Activated T-cell treated with anti-CD3 and anti-CD28 coated beads, Interleukin-2, amount 50 U/mL, for 1 hour (primary cell): ENCODE measurements around the gene SLC5A1.

Experiments used
- DNase-seq: peaks from one replicate; pipeline ENCODE4 v3.0.0-alpha.2; 2020

Gene SLC5A1

DNA sequence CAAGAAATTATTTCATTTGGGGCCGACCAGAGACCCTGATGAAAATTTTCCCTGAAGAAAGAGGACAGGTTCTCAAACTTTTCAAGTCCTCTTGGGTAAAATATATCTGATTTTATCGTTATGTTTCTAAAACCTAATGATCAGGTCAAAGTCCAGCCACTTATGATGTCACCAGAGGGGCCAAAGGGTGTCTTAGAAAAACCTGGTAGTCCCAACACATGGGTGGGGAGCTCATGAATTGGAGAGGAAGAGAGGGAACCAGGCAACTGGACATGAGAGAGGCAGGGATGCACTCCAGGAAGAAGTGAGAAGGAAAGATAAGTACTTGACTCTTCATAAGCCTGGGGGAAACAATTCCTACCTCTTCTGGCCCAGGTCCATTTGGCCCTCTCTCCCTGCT is 9.2 kb downstream of the SLC5A1 start:
- no peak for DNase-seq

DNA sequence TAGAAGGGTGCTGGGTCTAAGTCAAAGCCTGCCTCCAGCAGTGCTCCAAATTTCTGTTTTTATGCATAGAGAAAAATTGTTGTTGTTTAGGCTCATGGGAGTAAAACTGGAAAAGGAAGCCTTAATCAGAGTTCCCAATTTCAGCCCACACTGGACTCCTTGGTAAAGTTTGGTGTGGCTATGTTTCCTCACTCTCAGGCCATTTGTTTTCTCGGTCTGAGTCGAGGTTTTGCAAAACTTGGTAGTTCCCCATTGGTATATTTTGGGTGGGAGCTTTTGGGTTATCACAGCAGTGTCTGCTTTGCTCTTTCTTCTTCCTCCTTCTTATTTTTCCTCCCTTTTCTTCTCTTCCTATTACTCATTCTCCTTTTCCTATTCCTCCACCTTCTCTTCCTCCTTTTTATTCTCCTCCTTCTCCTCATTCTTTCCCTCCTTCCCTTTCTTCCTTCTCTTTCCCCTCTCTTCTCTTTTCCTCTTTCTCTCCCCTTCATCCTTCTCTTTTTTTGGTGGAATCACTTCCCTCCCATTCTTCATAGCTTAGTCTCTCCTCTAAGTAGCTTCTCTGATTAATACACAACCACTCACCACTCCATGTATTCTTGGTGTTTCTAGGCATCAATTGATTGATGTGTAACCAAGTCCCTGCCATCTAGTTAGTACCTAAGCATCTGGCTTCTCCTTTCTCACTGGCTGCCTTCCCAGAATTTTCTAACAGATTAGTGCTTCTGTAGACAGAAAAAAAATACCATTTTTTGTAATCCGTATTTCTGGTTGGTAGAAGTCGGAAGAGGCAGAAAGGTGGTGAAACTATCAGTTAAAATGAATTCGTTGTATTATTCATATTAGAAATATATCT is 10.1 kb downstream of the SLC5A1 start:
- no peak for DNase-seq

DNA sequence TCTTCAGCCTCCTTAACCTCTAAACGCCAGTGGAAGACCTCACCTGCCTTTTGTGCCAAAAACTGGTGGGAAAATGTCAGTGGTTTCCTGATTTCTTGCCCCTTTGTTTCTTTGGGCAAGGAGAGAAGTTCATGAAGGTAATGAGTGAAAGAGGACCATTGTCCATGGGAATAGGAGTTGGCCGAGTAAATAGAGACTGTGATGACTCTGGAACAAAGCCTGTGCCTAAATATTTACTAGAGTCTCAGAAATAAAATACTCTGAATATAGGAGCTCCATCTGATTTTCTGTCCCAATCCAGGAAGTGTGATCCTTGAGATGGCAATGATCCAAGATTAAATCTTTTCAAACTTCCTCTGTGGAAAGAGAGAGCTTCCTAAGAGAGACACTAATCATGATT is 12.0 kb downstream of the SLC5A1 start:
- DNase-seq: no peak

DNA sequence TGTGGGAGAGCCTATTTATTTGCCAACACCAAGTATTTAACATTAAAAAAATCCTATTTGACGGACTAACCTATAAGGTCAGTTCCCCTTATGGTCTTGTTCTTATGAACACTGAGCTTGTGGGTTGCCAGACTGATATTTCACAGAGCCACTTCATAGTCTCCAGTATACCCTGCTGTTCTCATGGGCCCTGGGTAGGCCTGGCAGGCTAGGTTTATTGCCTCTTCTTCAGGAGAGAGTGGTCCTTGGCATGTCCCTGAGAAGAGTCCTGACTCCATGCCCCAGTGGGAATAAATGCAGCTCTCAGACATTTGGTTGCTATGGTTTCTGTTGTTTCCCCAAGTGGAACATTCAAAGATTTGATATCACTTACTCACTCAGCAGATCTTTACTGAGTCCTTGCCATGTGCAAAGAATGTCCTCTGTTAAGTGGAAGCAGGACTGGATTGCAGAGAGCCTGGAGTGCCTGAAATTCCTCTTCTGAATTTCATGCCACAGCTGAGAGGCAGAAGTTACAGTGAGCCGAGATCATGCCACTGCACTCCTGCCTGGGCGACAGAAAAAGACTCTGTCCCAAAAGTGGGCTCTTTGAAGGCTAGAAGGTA is 15.7 kb downstream of the SLC5A1 start:
- DNase-seq: no peak

DNA sequence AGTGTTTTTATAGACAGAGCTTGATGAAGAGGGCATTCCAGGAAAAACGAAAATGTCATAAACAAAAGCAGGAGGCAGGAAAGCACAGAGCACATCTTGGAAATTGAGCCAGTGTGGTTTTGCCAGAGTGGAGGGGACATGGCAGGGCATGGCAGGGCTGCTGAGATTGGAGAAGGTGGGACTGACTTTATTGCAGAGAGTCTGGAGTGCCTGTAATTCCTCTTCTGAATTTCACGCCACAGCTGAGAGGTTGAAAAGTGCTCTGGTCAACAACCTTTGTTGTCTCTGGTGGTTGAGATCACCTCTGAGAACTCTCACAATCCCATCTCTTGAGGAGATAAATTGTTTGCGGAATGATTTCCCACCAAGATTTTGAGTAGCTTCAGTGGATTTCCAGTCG is 16.4 kb downstream of the SLC5A1 start:
- DNase-seq: no peak

DNA sequence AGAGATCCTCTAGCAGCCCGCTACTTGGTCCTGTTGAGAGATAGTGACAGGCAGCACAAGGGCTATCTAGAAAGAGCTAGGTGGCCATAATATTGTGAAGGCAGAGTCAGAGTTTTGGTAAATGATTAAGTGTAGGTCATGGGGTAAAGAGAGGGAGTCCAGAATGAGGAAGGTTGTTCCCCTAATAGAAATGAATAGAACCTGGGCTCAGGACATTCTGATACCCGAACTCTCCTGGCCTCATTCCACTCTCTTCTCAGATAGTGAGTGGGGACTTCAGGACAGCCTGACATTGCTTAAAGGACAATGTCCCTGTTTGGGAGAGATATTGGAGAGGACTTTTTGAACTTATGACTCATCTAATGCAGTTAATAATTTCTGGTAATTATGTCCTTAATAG is 20.6 kb downstream of the SLC5A1 start:
- DNase-seq: no peak

DNA sequence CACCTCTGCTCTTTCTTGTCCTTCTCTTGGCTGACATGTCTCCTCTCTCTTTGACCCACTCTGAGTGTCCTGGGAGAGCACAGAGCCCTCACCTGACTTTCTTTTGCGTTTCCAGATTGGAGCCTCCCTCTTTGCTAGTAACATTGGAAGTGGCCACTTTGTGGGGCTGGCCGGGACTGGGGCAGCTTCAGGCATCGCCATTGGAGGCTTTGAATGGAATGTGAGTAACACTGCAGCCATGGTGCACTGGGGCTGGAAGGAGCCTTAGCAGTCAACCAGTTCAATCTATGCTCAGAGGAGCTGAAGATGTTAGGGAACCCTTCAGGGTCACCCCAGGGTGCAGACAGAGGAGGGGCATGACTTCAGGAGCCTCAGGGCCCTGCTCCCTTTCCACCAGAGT is 23.8 kb downstream of the SLC5A1 start:
- no peak for DNase-seq

DNA sequence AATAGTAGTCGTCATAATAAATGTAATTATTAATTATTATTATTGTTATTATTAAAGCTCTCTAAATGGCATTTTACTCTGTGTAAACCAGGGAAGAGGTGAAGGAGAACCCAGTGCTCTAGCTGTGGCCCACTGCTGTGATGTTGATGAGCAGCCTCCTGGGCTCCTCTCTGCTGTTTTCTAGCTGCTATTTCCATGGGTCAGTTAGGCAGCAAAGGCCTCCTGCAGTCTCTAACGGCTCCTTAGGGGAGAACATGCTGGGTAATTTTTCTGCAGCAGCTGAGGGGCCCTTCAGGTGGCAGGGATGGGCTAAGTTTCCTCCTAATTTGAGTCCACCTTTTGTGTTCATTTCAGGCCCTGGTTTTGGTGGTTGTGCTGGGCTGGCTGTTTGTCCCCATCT is 24.6 kb downstream of the SLC5A1 start:
- no peak for DNase-seq

DNA sequence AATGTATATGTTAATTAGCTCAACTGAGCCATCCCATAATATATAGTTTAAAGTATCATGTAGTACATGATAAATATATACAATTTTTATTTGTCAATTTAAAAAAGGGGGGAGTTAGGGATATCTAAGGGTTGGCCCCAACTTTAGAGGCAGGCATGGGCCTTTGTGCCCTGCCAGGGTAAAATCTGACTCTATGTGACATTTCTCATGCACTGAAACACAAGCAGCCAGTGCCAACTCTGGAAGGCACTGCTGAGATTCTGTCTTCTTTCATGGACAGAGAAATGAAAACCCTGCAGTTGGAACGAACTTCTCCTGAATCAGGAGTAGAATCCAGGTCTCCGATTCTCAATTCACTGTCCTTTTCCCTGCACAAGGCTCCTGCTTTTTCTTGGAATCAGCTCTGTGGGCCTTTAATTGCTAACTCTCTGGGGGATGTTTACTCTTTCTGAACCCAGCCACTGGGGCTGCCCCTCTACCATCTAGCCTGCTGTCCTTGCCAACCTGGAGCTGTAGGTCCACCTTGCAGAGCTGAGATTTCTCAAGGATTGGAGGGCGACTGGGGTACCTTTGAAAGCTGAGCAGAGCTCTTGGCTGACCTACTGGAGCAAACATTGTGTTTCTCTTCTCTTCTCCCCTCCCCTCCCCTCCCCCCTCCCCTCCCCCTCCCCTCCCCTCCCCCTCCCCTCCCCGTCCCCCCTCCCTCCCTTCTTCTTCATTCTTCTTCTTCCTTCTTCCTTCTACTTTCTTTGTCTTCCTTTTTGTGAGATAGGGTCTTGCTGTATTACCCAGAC is 26.7 kb downstream of the SLC5A1 start:
- DNase-seq: no peak

DNA sequence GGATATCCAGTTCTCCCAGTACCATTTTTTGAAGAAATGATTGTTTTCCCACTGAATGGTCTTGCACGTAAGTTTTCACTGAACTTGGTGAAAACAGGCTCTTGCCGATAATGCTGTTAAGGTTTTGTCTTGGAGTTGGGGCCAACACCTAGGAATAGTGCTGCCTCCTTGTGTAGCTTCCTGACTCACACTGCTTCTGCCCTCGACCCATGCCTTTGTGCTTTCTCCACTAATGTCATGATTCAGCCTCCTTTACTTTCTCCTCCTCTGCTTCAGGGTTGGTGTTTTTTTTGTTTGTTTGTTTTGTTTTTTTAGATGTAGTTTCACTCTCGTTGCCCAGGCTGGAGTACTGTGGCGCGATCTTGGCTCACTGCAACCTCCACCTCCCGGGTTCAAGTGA is 30.2 kb downstream of the SLC5A1 start:
- no peak for DNase-seq

DNA sequence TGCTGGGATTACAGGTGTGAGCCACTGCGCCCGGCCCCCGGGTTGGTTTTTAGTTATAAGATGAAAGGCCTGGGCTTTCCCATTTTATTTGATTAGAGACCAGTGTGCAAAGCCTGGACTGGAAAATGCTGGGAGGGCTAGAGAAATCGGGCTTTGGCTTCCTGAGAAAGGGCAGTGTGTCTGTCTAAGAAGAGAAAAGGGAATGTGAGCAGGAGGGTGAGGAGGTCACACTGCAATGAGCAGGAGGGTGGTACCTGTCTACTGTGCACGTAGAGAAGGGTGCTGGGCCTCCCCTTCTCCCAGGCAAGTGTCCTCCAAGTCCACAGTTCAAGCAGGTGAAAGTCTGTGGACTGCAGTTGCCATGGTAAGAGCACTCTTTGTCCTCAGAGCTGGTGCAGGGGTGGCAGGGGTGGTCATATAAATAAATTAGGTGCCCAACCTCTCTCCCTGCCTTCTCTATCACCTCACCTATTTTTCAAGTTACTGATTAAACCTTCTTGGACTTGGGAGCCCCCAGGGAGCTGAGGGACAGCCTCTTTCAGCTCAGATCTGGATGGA is 30.8 kb downstream of the SLC5A1 start:
- no peak for DNase-seq

DNA sequence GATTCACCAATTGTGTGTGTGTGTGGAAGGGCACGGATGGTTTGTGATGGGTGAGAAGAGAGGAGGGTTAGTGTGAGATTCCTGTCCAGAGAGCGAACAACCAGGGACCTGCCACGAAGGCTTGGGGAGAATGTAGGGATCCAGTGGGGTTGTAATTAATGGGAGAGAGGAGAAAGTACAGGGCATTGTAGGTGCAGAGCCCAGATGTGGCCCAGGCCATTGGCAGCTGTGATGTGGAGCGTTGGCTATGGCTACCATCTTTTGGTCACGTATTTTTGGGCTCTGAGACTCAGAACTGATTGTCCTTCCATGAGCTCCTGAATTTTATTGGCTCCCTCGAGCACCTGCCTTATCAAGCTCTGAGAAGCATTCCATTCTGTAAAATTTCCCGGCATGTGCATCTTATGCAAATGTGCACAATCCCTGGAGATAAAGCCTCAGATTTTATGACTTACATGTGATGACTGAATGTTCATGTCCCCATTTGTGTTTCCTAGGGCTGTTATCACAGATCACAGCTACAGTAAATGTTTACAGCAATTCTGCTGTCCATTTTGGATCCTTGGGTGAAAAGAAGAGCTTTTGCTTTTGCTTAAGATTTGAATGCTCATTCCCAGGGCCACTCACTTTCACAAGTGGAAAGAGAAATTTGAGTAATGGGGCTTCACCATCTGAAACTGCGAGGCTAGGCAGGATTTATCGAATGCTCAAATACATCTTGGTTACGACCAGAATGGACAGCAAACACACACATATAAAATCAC is 33.1 kb downstream of the SLC5A1 start:
- DNase-seq: no peak

DNA sequence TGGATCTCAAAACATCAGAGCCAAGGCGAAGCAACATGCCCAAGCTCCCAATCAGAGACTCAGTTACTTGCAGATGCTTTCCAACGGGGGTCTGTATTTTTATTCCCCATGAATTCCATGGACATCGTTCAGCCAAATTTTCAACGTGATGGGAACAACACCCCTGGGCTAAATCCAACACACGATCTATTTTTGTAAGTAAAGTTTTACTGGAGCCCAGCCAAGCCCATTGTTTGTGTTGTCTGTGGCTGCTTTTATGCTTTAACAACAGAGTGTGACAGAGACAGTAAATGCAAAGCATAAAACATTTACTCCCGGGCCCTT is 33.7 kb downstream of the SLC5A1 start:
- DNase-seq: no peak

DNA sequence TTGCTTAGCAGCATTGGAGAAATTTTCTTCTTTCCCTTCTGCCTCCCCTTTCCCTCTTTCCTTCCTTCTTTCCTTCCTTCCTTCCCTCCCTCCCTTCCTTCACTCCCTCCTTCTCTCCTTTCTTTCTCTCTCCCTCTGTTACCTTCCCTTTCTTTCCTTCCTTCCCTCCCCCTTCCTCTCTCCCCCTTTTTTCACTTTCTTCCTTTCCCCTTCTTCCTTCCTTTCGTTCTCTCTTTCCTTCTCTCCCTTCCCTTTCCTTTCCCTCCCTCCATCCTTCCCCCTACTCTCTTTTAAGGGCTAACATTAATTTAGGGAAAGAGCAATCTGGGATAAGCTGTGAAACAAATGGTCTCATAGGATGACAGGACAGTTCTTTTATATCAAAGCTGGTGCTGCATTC is 34.1 kb downstream of the SLC5A1 start:
- DNase-seq: no peak

DNA sequence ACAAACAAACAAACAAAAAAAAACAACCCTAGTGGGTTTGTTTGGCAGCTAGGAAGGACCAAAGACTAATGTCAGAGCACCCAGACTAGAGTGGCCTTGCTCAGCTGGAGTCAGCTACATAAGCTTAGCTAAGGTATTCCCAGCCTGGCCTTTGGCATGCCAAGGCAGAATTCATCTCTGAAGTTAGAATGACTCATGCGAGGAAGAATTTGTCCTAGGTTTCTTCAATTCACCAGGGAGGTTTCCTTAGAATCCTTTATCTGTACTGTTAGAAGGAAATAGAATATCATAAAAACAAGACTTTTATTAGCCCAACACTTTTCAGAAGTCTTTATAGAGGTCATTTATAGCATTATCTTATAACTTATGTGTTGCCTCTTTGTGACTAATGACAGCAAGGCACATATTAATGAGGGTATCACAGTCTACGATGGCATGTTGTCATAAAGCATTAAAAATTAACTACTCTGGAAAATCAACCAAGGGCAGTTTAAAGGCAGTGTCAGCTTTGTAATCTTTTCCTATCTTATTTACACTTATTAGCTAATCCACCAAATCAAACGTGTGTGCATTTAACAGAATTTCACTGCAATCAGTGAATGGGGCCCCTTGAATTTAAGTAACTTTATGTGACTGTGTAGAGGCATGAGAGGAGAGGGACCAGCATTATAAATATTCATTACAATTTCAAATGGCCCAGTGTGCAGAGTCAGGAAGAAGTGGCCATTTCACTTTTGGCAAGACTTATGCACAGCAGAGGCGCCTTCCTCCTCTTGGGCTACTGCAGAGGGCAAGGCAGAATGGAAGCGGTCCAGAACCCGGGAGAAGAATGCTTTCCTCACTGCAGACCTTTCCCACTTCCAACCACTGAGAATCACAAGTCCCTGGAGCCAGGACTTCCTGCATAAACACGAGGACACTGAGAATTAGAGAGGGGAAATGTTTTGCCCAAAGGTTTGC is 36.3 kb downstream of the SLC5A1 start:
- no peak for DNase-seq

DNA sequence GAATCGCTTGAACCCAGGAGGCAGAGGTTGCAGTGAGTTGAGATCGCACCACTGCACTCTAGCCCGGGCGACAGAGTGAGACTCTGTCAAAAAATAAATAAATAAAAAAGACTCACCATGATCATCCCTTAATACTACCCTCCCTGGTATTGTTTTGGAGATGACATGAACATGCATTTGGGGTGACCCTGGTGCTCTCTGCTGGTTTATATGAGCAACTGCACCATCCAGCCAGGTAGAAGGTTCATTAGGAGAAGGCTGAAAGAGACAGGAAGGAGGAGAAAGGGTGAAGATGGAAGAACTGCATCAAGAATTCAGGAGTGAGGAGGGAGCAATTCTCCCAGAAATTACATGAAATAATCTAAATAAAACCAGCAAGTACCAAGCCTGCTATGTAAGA is 37.8 kb downstream of the SLC5A1 start:
- DNase-seq: no peak

DNA sequence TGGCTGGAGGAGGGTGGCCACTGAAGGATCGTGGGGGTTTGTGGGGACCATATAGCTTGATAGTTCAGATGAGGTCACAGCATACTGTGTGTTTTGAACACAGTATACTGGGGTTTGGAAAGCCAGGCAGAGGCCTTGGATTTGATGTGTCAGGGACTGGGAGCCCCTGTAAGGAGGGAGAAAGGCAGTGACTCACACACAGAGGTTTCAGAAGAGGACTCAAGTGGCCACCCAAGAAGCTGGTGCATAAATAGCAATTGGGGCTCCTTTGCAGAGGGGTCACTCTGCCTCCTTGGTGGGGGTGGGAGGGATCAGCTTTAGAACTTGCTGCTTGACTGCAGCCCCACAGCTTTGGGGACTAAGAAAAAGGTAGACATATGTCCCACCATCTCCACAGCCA is 39.3 kb downstream of the SLC5A1 start:
- DNase-seq: no peak

DNA sequence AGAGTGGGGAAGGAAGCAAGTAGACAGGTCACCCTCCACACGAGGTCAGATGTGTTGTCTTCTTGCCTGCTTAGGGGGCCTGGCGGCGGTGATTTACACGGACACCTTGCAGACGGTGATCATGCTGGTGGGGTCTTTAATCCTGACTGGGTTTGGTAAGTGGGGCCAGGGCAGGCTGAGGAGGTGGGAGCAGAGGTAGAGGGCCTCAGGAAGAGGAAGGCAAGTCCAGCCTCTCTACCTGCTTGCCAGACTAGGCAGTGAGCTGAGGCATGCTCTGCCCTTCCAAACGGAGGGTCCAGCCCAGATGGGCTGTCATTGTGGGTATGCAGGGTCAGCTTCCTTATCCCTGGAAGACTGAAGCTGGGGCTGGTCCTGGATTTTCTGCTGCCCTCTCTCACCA is 39.9 kb downstream of the SLC5A1 start:
- DNase-seq: no peak

DNA sequence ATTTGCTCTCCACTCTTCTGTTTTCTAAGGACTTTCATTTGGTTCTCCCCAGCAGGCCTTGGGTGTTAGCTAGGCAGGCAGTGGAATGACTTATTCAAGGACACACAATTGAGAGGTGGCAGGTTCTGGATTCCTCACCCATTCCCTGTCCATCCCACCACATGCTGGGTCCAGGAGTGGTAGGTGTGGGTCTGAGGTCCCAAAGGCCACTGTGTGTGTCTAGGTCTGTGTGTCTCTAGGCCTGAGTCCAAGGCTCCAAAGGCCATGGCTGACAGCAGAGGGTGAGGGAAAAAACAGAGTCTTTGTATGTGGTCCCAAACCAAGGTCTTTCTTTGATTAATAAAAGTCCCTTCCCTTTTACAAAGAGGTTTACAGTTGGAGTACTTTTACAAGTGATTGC is 40.8 kb downstream of the SLC5A1 start:
- no peak for DNase-seq

DNA sequence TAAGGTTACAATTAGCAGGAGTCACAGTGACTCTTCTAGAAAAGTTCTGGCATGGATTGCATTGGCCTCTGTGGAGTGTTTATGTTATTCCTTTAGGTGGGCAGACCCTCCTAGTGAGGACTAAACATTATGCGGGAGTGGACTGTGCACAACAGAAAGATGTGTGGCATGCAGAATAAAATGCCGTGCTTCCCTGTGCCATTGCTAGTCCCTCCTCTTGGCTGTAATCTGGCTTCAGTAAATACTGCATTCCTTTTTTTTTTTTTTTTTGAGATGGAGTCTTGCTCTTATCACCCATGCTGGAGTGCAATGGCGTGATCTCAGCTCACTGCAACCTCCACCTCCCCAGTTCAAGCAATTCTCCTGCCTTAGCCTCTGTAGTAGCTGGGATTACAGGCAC is 45.0 kb downstream of the SLC5A1 start:
- DNase-seq: no peak

DNA sequence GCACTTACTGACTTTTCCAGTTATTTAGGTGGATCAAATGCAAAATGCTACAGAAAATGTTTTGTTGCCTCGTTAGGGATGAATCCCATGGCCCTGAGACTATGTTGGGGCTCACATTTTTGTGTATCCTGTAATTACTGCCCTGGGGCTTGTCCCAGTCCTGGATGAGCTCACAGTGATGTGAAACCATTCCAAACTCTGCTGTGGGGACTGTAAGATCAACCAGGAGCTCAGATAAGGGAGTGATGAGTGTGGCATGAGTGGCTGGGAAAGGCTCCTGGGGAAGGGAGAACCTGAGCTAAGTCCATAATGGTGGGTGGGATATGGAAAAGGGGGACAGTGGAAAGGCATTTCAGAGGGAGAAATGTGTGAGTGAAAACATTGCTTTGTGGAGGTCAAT is 54.0 kb downstream of the SLC5A1 start:
- no peak for DNase-seq
